NB4 (cell line): ENCODE results near the gene TLCD3B.

ENCODE experiments used
- MYC ChIP-seq: IDR thresholded peaks from 2 replicates; pipeline ENCODE4 v1.6.1; 2011; ENCODE audit warnings: low read depth, low read length
- POLR2A ChIP-seq: IDR thresholded peaks from 2 replicates; pipeline ENCODE4 v1.6.1; 2011; ENCODE audit warnings: mild to moderate bottlenecking; ENCODE audit not compliant: insufficient read length; ENCODE audit errors: extremely low read depth
- TF ChIP-seq, protein P1 (sequence below): IDR thresholded peaks from one replicate; pipeline ENCODE4 v1.5.1; 2012; ENCODE audit warnings: low read depth, low read length
- TF ChIP-seq, protein P2 (sequence below): IDR thresholded peaks from 2 replicates; pipeline ENCODE4 v1.6.1; 2011; ENCODE audit warnings: low read depth, low read length

DNA sequence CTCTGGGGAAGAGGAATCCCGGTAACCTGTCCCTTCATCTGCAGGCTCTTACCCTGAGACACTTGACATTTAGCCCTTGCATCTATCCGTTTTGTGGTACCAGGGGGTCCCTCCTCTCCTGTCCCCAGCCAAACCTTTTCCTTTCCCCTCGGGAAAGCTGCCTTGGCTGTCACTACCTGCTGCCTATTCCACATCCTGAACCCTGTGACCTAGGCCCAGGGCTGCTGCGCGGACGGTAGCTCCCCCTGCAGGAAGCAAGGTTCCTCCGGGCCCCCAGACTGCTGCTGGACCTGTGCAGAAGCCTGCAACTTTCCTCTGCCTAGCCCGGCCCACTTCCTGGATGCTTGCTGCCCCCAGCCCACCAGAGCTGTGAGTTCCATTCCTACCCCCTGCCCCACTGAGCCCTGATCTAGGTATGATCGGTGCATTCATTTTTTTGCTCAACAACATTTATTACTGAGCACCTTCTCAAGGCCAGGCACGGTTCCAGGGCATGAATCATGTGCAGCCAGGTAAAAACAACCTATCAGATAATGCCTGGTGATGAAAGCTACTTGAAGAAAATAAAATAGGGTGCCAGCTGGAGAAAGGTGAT lies 24.0 kb upstream of the TLCD3B start:
- TF ChIP-seq, protein P1, sequence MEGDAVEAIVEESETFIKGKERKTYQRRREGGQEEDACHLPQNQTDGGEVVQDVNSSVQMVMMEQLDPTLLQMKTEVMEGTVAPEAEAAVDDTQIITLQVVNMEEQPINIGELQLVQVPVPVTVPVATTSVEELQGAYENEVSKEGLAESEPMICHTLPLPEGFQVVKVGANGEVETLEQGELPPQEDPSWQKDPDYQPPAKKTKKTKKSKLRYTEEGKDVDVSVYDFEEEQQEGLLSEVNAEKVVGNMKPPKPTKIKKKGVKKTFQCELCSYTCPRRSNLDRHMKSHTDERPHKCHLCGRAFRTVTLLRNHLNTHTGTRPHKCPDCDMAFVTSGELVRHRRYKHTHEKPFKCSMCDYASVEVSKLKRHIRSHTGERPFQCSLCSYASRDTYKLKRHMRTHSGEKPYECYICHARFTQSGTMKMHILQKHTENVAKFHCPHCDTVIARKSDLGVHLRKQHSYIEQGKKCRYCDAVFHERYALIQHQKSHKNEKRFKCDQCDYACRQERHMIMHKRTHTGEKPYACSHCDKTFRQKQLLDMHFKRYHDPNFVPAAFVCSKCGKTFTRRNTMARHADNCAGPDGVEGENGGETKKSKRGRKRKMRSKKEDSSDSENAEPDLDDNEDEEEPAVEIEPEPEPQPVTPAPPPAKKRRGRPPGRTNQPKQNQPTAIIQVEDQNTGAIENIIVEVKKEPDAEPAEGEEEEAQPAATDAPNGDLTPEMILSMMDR, result peak; percentile 68
- TF ChIP-seq POLR2A (no peak), MYC (no peak)
- TF ChIP-seq, protein P2, sequence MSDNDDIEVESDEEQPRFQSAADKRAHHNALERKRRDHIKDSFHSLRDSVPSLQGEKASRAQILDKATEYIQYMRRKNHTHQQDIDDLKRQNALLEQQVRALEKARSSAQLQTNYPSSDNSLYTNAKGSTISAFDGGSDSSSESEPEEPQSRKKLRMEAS, result no peak
